ENCODE results near the gene MYH6. TPM values are rescaled to one million over a fixed set of nuclear protein-coding genes. Genes with fewer than 3 reads are reported as not detected.
A peak's percentile ranks its signal among the peaks of the same experiment; 100 is the strongest.

The MYH6 gene
- total RNA-seq, 1 experiment from 2014 or later, result 0.07 TPM

DNA sequence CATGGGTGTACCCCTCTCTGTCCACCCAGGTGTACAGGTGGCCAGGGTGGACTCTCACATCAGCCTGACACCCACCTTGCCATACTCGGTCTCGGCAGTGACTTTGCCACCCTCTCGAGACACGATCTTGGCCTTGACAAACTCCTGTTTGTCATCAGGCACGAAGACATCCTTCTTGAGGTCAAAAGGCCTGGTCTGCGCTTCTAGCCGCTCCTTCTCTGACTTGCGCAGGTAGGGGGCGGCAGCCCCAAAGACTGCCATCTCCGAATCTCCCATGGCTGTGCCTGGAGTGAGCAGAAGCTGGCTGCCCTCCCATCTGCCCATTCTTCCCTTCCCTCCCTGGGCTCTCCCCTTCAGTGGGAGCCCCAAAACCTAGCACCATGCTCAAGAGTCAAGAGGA lies 25.4 kb upstream of the MYH6 start:
- Histone ChIP-seq H2BK5ac (ENCODE audit: insufficient read length, low read length) (no peak overlapping the region), H3K56ac (ENCODE audit: insufficient read length, low read depth, low read length) (no peak overlapping the region), H3K23ac (ENCODE audit: insufficient read length, low read depth, low read length) (no peak overlapping the region), H3K27ac (ENCODE audit: insufficient read length, low read depth, low read length) (no peak overlapping the region), H2BK12ac (ENCODE audit: insufficient read length, low read depth, low read length) (no peak overlapping the region), H3T11ph (ENCODE audit: low read length) (no peak overlapping the region), H3K18ac (ENCODE audit: insufficient read length, low read depth, low read length) (no peak overlapping the region), H2BK20ac (ENCODE audit: low read depth, low read length, poor library complexity, severe bottlenecking) (no peak overlapping the region), H4K91ac (ENCODE audit: insufficient read length, low read depth, low read length) (no peak overlapping the region), H3K4me1 (ENCODE audit: insufficient read depth, low read length) (no peaks in the 10 kb centered on the region; the same call in 1 of the 2 replicates), H3K23me2 (ENCODE audit: insufficient read length, low read depth, low read length, poor library complexity, severe bottlenecking) (peaks cover 2% of the 10 kb centered on the region), H2AFZ (ENCODE audit: low read length) (no peak overlapping the region), H3K27me3 (ENCODE audit: insufficient read depth, low read length) (no peaks in the 10 kb centered on the region), H4K5ac (ENCODE audit: insufficient read length, low read depth, low read length) (no peak overlapping the region), H3K79me1 (ENCODE audit: insufficient read depth, low read depth, low read length, poor library complexity, severe bottlenecking) (no peaks in the 10 kb centered on the region), H4K8ac (replicated peaks; ENCODE audit: insufficient read length, low read depth, low read length) (no peak overlapping the region), H3K79me2 (ENCODE audit: insufficient read depth, low read length) (no peaks in the 10 kb centered on the region), H3K4ac (ENCODE audit: low read depth, low read length) (no peak overlapping the region), H2BK15ac (ENCODE audit: low read depth, low read length) (no peak overlapping the region), H2BK120ac (ENCODE audit: low read depth, low read length, poor library complexity, severe bottlenecking) (no peak overlapping the region), H2AK5ac (ENCODE audit: insufficient read length, low read length) (no peak overlapping the region), H3K14ac (ENCODE audit: insufficient read depth, low read length) (no peak overlapping the region), H3K9ac (ENCODE audit: extremely low read depth, insufficient read length, low read length) (no peak overlapping the region), H3K4me2 (ENCODE audit: insufficient read depth, insufficient read length, low read length) (no peak overlapping the region), H4K20me1 (ENCODE audit: control insufficient read depth, insufficient read depth, insufficient read length) (no peaks in the 10 kb centered on the region), H3K9me3 (ENCODE audit: control insufficient read depth, low read depth, low read length) (no peaks in the 10 kb centered on the region)
- peak; percentile 37 for DNase-seq
- no peak overlapping the region for H3K27ac Mint-ChIP-seq
- peaks cover 53% of the 10 kb centered on the region for H3K27me3 Mint-ChIP-seq (ENCODE audit: low read depth)
- no CpG with 5 or more reads among the region's 10 CpGs for WGBS (ENCODE audit: extremely low coverage, insufficient read length, low lambda C conversion rate)
- H3K9me3 Mint-ChIP-seq, result no peaks in the 10 kb centered on the region; a peak in 1 of 5 replicates
- TF ChIP-seq, protein P1, sequence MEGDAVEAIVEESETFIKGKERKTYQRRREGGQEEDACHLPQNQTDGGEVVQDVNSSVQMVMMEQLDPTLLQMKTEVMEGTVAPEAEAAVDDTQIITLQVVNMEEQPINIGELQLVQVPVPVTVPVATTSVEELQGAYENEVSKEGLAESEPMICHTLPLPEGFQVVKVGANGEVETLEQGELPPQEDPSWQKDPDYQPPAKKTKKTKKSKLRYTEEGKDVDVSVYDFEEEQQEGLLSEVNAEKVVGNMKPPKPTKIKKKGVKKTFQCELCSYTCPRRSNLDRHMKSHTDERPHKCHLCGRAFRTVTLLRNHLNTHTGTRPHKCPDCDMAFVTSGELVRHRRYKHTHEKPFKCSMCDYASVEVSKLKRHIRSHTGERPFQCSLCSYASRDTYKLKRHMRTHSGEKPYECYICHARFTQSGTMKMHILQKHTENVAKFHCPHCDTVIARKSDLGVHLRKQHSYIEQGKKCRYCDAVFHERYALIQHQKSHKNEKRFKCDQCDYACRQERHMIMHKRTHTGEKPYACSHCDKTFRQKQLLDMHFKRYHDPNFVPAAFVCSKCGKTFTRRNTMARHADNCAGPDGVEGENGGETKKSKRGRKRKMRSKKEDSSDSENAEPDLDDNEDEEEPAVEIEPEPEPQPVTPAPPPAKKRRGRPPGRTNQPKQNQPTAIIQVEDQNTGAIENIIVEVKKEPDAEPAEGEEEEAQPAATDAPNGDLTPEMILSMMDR (conservative IDR thresholded peaks at IDR 0.05), result peak; percentile 56
- H3K4me3 Mint-ChIP-seq, result no peak overlapping the region
- no peaks in the 10 kb centered on the region for H3K36me3 Mint-ChIP-seq (ENCODE audit: insufficient read depth in 1 of 3, low read depth in 3 of 3)
- H3K4me1 Mint-ChIP-seq, result peaks cover 32 to 40% of the 10 kb centered on the region in 2 experiments
